ENCODE results near the gene DIS3L. TPM values are rescaled to one million over a fixed set of nuclear protein-coding genes. Genes with fewer than 3 reads are reported as not detected.
"Not testable (repeated sequence)": the region's sequence is repeated elsewhere in the genome, so short reads cannot be mapped to it uniquely, and the experiment has no call there.

The DIS3L gene
- 13.1 TPM for total RNA-seq (ENCODE audit: unreplicated experiment)
- long read RNA-seq, partial matches to known transcripts: 2 of 7 reads
- long read RNA-seq, other reads (novel, unspliced or antisense): 4 of 7 reads

- peak within 1 kb of the TSS; percentile 36 for H3K27ac Mint-ChIP-seq (ENCODE audit: unreplicated experiment)
- H3K36me3 Mint-ChIP-seq (ENCODE audit: low read depth, unreplicated experiment): no peaks in the 10 kb centered on the region
- peaks cover 8% of the 10 kb centered on the region for H3K4me1 Mint-ChIP-seq (ENCODE audit: unreplicated experiment)
- no peaks in the 10 kb centered on the region for H3K27me3 Mint-ChIP-seq (ENCODE audit: unreplicated experiment)
- peak within 1 kb of the TSS; percentile 90 for H3K4me3 Mint-ChIP-seq (ENCODE audit: unreplicated experiment)
- H3K9me3 Mint-ChIP-seq (ENCODE audit: unreplicated experiment): no peaks in the 10 kb centered on the region
- TF ChIP-seq CTCF (IDR thresholded peaks at IDR 0.05; ENCODE audit: unreplicated experiment): no peak
- DNase-seq (ENCODE audit: low spot score): peak; percentile 56
These were observed at the start of gene DIS3L for GRCh38 chr15:66293419-66294156. TSS of gene DIS3L (plus strand) at chr15:66293568. CDS start at chr15:66293597, 29 bp downstream.

DNA sequence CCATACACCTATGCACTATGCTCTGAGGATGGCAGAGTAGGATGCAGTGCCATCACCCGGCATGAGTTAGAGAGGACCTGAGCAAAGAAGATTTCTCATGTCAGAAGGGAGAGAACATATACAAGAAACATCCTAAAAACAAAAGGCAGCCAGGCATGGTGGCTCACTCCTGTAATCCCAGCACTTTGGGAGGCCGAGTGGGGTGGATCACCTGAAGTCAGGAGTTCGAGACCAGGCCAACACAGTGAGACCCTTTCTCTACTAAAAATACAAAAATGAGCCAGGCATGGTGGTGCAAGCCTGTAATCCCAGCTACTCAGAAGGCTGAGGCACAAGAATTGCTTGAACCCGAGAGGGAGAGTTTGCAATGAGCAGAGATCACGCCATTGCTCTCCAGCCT lies 47.5 kb upstream of the DIS3L start:
- H3K4me1 Mint-ChIP-seq (ENCODE audit: unreplicated experiment); H3K4me3 Mint-ChIP-seq (ENCODE audit: unreplicated experiment); DNase-seq (ENCODE audit: low spot score); H3K27ac Mint-ChIP-seq (ENCODE audit: unreplicated experiment); H3K36me3 Mint-ChIP-seq (ENCODE audit: low read depth, unreplicated experiment); H3K27me3 Mint-ChIP-seq (ENCODE audit: unreplicated experiment); H3K9me3 Mint-ChIP-seq (ENCODE audit: unreplicated experiment): not testable (repeated sequence)

GRCh38 chr15:66246937-66247336 lies 46.4 kb upstream of the DIS3L start:
- Mint-ChIP-seq H3K9me3 (ENCODE audit: unreplicated experiment) (no peaks in the 10 kb centered on the region), H3K27me3 (ENCODE audit: unreplicated experiment) (peaks cover 9% of the 10 kb centered on the region), H3K4me1 (ENCODE audit: unreplicated experiment) (no peaks in the 10 kb centered on the region), H3K27ac (ENCODE audit: unreplicated experiment) (no peak overlapping the region), H3K4me3 (ENCODE audit: unreplicated experiment) (no peak overlapping the region), H3K36me3 (ENCODE audit: low read depth, unreplicated experiment) (no peaks in the 10 kb centered on the region)
- no peak for TF ChIP-seq CTCF (IDR thresholded peaks at IDR 0.05; ENCODE audit: unreplicated experiment)
- no peak for DNase-seq (ENCODE audit: low spot score)

DNA sequence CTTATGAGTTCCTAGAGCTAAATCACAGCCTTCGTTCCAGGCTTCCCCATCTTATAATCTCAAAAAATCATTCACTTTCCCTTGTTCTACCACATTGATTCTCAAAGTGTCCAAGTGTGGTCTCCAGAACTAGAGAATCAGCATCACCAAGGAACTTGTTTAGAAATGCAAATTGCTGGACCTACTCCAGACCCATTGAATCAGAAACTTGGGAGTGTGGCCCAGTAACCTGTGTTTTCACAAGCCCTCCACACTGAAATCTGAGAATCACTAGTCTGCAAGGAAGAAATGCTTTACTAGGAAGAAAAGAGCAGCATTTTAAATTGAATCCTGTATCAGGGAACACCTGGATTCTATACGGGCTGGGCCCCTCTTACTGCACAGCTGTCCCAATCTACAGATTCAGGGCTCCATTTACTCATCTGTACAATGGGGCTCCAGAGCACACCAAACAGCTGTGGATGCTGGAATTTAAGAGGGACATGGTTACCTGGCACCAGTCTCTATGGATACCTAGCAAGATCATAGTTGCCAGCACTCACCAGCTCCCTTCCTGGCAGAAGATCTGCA lies 43.7 kb upstream of the DIS3L start:
- Mint-ChIP-seq H3K4me3 (ENCODE audit: unreplicated experiment) (no peak overlapping the region), H3K4me1 (ENCODE audit: unreplicated experiment) (peaks cover 6% of the 10 kb centered on the region), H3K9me3 (ENCODE audit: unreplicated experiment) (no peaks in the 10 kb centered on the region), H3K36me3 (ENCODE audit: low read depth, unreplicated experiment) (no peaks in the 10 kb centered on the region), H3K27me3 (ENCODE audit: unreplicated experiment) (peaks cover 19% of the 10 kb centered on the region), H3K27ac (ENCODE audit: unreplicated experiment) (no peak overlapping the region)
- TF ChIP-seq CTCF (IDR thresholded peaks at IDR 0.05; ENCODE audit: unreplicated experiment): no peak
- DNase-seq (ENCODE audit: low spot score): no peak

GRCh38 chr15:66251065-66251789 lies 42.1 kb upstream of the DIS3L start:
- no peak for DNase-seq (ENCODE audit: low spot score)
- H3K27ac Mint-ChIP-seq (ENCODE audit: unreplicated experiment): no peak overlapping the region
- H3K36me3 Mint-ChIP-seq (ENCODE audit: low read depth, unreplicated experiment): no peaks in the 10 kb centered on the region
- no peak for TF ChIP-seq CTCF (IDR thresholded peaks at IDR 0.05; ENCODE audit: unreplicated experiment)
- H3K4me1 Mint-ChIP-seq (ENCODE audit: unreplicated experiment): peaks cover 9% of the 10 kb centered on the region
- no peaks in the 10 kb centered on the region for H3K9me3 Mint-ChIP-seq (ENCODE audit: unreplicated experiment)
- peaks cover 25% of the 10 kb centered on the region for H3K27me3 Mint-ChIP-seq (ENCODE audit: unreplicated experiment)
- no peak overlapping the region for H3K4me3 Mint-ChIP-seq (ENCODE audit: unreplicated experiment)
